Left colon (tissue), 2 donors: ENCODE data around the gene SEPTIN2. TPM values are rescaled to one million over a fixed set of nuclear protein-coding genes. Genes with fewer than 3 reads are reported as not detected.
"Not testable (repeated sequence)": the region's sequence is repeated elsewhere in the genome, so short reads cannot be mapped to it uniquely, and the experiment has no call there.

ENCODE experiments used
- ATAC-seq: fragments of 200-7000 bp; cut with Tn5 transposase; one replicate; pipeline ENCODE4 v1.9.1; 2020; ENCODE audit warnings: mild to moderate bottlenecking, moderate library complexity
- DNase-seq, 2 donors: peaks; one replicate each; pipeline ENCODE4 v3.0.0-alpha.2; 2020
- intact Hi-C, 2 donors: fragments of 100-400 bp; cut with DNase I in 1 of 2; cut with micrococcal nuclease in 1 of 2; formaldehyde crosslinking; loops; one replicate each; pipeline versions ENCODE4 v1.11.2 to v1.14.0; 2022; cut with DNase I, micrococcal nuclease
- long read RNA-seq: library from polyadenylated mRNA; unstranded; transcript quantifications from one replicate; pipeline ENCODE4 v2.0.0, GENCODE V29; 2021
- total RNA-seq, 2 donors: library from RNA; stranded (reverse); fragmentation: NEBNext Ultra II Directional; extraction: Animal tissue kit (Norgen Biotek cat#: 25700); gene quantifications; one replicate each; pipeline ENCODE4 v1.2.1, GENCODE V29; 2021
- donor health status: DM: no; HTN: no; CAD: no.
- donor health status: DM: yes; HTN: yes; CAD: no.

Gene SEPTIN2
- total RNA-seq, result 100 to 1,000 TPM; 245 to 254 TPM
- long read RNA-seq, transcript SEPT2-203 (13 exons, 3,315 nt), result major isoform, 422 of 610 reads
- long read RNA-seq, transcript SEPT2-204 (13 exons, 3,701 nt), result minor isoform, 36 of 610 reads
- long read RNA-seq, partial matches to known transcripts, result 56 of 610 reads
- long read RNA-seq, other reads (novel, unspliced or antisense), result 88 of 610 reads

DNA sequence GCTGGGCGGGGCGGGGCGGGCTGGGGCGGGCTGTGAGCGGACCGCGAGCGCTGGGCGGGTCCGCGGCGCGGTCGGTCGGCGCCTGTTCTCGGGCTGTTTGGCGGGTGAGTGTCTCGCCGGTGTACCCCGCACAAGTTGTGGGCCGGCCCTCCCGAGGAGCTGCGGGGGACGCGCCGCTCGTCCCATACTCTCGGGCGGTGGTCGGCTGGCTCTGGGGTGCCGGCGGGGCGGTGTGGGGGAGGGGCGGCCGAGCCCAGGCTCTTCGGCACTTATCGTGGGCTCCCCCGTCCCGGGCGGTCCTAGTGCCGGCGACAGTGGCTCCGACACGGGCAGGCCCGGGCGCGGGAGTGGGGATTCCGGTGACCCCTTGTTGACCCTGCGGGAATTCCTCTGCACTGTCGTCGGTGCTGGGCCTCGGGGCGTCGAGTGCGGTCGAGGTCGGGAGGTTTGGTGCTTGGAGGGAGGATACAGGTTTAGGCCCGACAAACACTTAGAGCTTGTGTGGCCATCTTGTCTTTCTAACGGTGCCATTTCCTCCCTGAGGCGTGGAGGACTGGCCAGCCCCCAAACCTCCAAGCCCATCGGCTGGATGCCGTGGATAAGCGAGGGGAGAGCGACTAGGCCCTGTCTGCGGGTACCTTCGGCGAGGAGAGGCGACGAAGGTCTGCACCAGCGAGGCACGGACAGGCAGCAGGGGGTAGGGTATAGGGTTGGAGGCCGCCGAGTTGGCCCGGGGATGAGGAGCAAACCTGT lies at the start of gene SEPTIN2:
Gene SEPTIN2, plus strand, starts transcription at position 47 of the 753 bp plus-strand sequence. CDS start 8,308 bp downstream, outside the sequence.
- DNase-seq (peak; percentile 77 to 87), ATAC-seq (peak; percentile 41)
- intact Hi-C loops, result no loop called here

DNA sequence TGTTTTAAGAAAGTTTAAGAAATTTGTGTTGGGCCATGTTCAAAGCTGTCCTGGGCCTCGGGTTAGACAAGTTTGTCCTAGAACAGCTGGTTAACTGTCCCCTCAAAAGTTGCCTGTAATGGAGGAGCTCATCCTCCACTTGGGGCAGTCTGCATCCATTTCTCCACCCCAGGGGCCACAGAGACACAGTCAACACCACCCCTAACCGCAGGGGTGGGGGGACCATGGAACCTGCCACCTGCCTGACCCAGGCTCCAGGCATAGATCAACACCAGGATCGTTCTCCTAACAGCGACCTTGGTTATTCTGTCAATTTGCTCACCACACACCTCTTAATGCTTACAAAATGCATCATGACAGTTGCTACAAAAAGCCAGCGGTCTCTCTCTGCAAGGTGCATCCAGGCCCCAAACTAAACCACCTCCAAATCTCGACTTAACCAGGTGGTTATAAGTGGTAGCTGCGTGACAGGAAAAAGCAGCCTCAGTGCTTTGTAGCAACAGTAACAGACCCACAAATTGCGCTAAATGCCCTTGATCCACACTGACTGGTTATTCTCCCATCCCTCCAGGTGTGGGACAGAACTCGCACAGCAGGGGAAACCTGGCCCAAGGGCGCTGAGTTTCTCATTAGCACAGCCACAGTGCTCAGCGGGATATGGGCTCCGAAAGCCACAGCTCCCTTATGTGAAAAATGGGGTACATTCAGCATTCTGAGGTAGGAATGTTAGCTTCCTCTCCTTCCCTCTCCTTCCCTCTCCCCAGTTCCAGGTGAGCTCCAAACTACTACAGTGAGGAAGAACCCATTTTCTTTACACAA lies 48.3 kb upstream of the SEPTIN2 start:
- DNase-seq (no peak), ATAC-seq (no peak)
- intact Hi-C loops, result no loop called here

DNA sequence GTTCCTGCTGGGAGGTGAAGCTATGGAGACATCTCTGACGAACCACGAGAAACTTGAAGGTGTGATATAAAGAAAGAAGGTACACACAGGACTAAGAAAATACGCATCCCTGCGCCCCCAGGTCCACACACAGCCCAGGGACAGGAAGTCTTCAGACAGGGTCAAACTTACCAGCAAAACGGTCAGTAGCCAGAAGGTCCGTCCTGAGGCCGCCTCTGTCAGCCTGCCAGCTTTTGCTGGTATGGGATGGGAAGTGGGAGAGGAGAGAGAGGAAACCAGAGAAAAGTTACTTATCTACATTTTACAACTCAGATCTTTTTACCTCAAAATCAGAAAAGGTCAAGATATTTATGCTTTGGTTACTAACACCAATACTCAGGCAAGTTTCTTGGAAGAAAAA lies 47.4 kb upstream of the SEPTIN2 start:
- intact Hi-C loops, result no loop called here
- ATAC-seq, result no peak
- no peak for DNase-seq

DNA sequence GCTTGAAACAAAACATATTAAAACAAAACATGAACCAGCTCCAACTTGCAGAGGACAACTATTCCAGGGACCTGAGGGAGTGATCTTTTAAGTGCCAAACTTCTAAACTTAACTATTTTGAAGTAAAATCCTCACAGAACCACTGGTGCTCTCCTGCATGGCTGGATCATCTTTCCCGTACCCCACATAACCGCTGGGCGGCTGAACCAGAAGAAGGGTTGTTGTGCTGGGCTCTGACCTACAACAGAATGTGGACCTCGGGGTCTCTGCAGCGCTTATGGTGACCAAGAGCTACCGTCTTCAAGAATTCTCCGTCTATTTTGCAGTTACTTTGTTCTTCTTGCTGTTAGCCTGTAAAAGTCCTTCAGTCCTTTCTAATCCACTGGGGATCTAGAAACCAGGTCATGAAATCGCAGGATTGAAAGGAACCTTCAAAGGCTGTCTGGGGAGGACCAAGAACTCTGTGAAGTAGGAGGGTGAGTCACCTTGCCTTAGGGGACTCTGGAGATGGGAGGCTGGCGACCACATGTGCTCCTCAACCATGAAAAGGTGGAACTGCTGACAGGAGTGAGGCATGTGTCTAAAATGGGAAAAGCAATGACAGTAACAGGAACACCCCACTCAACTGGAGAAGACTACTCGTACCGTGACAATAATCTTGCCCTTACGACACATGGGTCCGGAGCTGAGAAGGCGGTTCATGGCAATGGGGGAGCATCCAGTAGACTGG lies 46.8 kb upstream of the SEPTIN2 start:
- ATAC-seq, result no peak
- DNase-seq, result no peak
- intact Hi-C loops, result no loop called here

DNA sequence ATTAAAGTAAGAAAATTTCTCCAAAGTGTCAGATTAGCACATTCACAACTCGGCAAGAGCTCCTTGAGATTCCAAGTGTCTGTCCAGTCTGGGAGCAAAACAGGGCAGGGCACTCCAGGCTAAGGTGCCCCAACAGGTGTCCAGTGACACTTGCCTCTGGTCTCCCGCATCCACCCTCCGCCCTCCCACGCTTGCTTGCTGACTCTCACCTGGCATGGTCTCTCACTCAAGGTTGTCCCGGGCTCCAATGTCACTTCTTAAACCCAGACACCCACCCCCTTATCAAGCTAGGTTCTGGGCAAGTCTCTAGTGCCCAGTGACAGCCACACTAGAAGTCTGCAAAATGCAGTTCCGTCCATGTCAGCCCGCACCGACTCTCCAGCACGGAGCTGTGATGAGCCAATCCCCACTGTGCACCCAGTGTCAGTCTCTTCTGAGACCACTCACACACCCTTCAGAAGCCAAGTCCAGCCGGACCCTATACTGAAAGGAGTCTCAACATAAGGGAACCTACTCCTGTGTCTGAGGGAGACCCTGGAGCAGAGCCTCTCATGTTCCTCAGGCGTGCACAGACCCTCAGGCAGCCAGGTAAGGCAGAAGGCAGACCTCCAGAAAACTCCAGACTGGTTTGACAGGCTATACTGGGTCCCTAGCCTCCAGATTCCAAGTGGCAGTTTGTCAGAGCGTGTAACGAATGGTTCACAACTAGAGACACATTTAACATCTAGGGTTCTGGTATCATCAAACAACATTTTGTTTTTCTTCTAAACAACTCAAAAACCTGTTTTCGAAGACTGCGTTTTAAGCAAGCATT lies 45.8 kb upstream of the SEPTIN2 start:
- DNase-seq (no peak), ATAC-seq (no peak)
- intact Hi-C loops, result no loop called here

DNA sequence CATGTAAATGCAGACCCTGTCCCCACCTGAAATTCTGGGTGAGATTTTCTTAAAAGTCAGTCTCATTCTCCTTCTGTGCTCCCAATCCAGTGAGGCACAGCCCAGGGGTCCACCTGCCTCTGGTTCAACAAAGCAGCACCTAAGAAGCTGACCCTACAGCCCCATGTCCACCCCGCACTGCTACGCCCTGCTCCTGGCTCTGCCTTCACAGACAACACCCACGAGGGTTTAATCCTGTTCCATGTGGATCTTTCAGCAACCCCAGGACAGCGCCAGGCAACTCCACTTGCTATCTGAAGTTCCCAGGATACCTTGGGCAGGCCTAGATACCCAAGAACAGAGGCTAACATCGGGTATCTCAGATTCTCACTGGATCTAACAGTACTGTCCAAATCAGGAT lies 45.2 kb upstream of the SEPTIN2 start:
- intact Hi-C loops, result no loop called here
- ATAC-seq, result no peak
- DNase-seq, result no peak

DNA sequence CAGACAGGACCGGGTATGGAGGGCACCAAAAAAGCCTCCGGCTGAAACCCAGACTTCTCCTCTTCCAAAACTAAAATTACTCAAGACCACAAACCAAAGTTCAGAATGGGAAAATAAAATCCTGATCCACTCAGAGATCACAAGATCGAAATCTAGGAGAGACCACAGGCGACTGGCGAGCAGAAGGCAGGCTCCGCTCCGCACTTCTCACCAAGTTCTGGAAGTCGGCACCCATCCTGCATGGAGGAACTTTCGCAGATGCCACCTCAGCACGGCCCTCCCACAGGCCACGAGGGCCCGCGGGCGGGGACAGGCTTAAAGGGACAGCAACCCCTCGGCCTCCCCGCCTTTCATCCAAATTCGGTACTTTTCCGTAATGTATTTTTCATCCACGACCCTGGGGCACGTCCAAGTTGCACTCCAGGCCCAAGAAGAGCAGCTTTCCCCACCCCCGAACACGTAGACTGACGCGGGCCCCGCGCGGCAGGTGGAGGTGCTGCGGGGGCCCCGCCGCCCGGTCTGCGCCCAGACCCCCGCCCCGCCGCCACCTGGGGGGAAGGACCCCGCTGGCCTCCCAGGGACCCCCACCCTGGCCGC lies 43.9 kb upstream of the SEPTIN2 start:
- peak; percentile 83 to 86 for DNase-seq
- intact Hi-C loops, result no loop called here
- ATAC-seq, result peak; percentile 89

DNA sequence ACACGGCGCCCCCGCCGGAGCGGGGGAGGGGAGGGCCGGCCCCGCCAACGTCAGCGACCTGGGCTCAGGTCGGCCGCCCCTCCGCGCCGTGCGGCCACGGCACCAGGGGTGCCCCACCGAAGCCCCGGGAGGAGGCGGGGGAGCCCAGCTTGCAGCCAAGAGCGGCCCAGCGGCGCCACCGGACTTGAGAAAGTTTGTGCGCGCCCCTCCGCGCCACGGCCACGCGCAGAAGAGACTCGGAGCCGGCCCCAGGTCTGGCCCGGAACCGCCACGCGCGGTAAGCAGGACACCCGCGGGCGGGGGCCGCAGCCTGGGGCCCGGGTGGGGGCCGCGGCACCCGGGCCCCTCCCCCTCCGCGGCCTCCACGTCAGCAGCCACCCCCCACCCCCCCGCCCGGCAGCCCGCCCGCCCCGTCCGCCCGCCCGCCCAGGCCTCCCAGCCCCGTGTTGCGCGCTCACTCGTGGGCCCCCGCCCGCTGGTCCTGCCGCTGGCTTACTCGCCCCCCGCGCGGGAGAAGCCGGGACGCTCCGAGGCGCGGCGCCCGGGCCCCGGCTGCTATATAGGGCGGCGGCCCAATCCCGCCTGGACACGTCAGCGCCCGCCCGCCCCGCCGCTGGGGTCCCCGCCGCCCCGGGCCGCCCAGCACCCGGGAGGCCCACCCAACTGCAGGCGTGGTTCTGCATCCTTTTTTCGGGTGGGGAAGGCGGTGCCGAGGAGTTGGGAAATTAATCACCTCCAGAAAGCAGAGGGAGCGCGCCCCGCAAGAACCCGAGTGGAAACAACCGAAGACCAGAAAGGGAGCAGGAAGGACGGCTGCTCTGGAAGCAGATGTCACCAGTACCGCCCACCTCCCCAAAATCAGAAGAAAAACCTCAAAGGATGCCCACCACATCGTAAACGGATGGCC lies 43.2 kb upstream of the SEPTIN2 start:
- intact Hi-C loops, result no loop called here
- peak; percentile 69 to 72 for DNase-seq
- peak; percentile 72 for ATAC-seq

DNA sequence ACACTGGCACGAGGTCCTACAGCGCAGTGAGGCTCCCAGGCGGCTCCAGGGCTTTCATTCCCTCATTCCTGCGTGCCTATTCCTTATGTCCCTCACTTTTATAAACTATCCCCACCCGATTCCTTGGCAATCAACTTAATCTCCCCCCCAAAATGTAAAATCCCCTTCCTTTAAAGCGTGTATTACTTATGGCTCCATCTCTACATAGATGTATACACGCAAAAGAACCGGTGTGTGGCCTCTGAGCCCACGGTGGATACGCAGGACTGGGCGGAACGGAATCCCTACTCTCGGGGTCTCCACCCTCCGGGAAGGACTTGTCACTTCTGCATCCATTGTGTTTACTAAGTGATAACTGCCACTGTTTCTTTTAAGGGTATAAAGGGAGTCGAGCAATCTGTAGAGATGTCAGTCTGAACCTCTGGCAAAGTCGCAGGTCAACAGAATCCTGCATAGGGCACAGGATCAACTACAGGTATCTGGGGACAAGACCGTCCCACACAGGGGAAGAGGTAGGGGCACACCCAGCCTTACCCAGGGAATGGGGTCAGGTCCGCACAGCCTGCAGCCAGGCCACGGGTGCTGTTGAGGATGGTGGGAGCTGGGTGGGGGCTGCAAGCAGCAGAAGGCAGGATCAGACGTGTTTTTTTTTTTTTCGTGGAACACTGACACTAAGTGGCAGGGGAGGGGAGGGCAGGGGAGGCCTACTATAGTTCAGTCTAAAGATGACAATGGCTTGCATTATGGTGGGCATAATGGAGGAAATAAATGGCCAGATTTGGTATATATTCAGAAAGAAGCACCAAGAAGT lies 42.3 kb upstream of the SEPTIN2 start:
- intact Hi-C loops, result no loop called here
- peak; percentile 10 for ATAC-seq
- DNase-seq, result no peak

DNA sequence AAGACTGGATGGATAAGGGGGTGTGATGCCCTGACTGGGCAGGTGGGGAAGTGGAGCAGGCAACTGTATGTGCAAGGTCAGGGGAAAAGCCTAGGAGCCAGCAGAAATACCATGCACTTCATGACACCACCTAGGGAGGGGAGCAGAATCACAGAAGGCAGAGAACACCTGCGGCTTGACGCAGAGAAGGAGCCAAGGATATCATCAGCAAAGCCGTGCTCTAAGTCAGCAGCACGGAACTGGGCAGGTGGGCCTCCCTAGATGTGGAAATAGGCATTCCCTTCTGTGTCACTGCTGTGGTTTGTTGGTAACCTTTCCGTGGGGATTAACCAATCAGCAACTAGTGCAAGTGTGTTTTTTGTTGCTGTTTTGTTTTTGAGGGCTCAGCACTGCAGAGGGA lies 41.6 kb upstream of the SEPTIN2 start:
- intact Hi-C loops, result no loop called here
- no peak for ATAC-seq

DNA sequence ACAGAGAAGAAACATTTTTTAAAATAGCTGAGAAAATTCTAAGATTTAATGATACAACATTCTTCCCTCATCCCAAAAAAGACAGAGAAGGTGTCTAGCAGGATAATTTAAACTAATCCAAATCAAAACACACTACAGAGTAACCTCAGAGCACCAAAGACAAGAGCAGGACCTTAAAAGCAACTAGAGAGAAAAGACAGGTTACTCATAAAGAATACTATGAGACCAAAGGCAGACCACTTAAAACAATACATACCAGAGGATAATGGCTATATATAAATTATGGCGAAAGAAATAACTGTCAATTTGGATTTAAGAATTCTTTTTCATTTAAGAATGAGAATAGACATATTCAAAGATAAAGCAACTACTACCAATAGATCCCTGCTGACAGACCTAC lies 40.2 kb upstream of the SEPTIN2 start:
- no peak for ATAC-seq
- intact Hi-C loops, result no loop called here

More for the DNA sequence above, 41.6 kb upstream of the SEPTIN2 start:
- no peak for DNase-seq

DNA sequence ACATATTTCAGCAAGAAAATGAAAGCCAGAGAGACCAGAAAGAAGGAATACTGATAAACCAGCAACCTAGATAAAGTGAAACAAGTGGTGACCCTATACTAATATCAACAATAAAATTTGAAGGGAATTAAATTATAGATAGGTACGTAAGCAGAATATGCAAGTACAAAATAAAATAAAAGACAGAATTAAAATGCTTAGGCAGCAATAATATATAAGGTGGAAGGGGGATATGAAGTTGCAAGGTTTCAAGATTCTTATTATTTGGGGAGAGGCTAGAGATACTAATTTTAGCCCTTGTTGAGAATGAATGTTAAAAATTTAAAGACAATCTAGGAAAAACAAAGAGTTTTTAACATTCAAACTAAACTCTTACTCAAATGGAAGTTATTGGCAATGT lies 39.8 kb upstream of the SEPTIN2 start:
- no peak for ATAC-seq
- intact Hi-C loops, result no loop called here
- no peak for DNase-seq

More for the DNA sequence above, 40.2 kb upstream of the SEPTIN2 start:
- DNase-seq, result no peak

DNA sequence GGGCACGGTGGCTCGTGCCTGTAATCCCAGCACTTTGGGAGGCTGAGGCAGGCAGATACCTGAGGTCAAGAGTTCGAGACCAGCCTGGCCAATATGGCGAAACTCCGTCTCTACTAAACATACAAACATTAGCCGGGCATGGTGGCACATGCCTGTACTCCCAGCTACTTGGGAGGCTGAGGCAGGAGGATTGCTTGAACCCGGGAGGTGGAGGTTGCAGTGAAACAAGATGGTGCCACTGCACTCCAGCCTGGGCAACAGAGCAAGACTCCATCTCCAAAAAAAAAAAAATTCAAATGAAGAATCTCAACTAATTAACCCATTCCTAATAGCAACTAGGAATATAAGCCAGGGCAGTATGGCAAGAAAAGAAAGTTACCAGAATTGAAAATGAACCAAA lies 37.4 kb upstream of the SEPTIN2 start:
- intact Hi-C loops, ATAC-seq, DNase-seq: not testable (repeated sequence)

DNA sequence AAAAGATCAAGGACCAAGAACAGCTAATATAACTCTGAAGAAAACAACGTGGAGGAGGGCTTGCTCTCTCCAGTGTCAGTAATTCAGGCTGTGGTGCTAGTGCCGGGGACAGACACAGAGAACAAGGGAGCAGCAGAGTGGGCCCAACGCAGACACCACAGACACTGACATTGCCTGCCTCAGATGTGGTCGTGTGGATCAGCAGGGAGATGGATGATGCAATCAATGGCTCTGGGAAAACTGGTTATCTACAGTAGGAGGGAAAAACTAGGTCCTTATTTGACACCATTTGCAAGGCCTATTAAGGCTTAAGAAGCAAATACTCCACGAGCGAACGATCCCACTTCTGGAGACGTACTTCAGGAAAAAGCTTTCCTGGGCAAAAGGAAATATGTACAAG lies 36.3 kb upstream of the SEPTIN2 start:
- DNase-seq, result no peak
- intact Hi-C loops, result no loop called here
- ATAC-seq, result no peak

DNA sequence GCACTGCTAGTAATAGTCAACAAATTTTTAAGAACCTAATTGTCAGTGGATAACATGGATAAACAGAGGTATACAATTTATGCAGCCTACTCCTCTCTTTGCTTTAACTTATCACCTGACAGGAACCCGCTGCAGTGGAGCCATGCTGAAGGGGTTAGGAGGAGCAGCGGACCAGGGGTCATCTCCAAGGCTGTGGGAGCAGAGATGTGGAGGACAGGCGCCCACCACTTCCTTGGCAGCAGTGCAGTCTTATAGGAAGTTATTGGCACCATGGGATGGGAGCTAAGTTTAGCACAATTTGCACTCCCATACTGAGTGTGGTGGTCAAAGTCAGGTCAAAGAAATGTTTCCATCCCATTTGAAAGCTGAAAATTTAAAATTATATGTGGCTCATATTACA lies 35.9 kb upstream of the SEPTIN2 start:
- DNase-seq (no peak), ATAC-seq (no peak)
- intact Hi-C loops, result no loop called here

DNA sequence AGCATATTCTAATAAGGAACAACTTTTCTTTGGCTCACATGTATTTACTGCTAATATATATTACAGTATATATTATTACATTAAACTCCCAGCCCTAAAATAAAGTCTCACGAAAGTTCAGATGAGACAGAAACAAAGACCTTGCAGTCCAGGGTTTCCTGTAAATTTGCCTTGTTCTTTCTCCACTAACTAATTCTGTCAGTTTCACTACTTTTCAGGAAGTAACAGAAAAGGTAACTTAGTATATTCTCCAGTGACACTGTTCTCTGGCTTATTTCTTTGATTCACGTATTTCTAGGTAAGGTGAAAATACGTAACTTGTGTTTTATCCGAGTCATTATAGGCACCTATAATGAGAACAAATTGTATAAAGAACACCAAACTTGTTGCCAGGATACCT lies 35.4 kb upstream of the SEPTIN2 start:
- intact Hi-C loops, result no loop called here
- DNase-seq (no peak), ATAC-seq (no peak)
